K562 (cell line): ENCODE measurements around the gene PIH1D1. TPM values are rescaled to one million over a fixed set of nuclear protein-coding genes. Genes with fewer than 3 reads are reported as not detected.

Experiments used
- CCNT2 ChIP-seq: IDR thresholded peaks from 2 replicates; pipeline ENCODE4 v1.6.1; 2011; ENCODE audit warnings: borderline replicate concordance, low read depth, mild to moderate bottlenecking, moderate library complexity, mixed read lengths, low read length; ENCODE audit not compliant: insufficient read length; ENCODE audit errors: extremely low read depth
- CTBP1 ChIP-seq: fragments of 450-650 bp; IDR thresholded peaks from 2 replicates; pipeline ENCODE4 v1.6.1; 2016; ENCODE audit warnings: borderline replicate concordance
- ETS1 ChIP-seq: conservative IDR thresholded peaks from 2 replicates; pipeline ENCODE4 v1.6.1; 2011; ENCODE audit warnings: low read depth, mild to moderate bottlenecking, low read length; ENCODE audit not compliant: control insufficient read depth
- MLLT1 ChIP-seq, 2 experiments: fragments of 450-650 bp; IDR thresholded peaks; 2 replicates each; pipeline ENCODE4 v1.6.1; 2016
- NEUROD1 ChIP-seq: fragments of 150-350 bp; IDR thresholded peaks from 2 replicates; pipeline ENCODE4 v1.6.1; 2014; ENCODE audit warnings: borderline replicate concordance, low read length, low read depth; ENCODE audit not compliant: partially characterized antibody
- NFXL1 ChIP-seq: fragments of 450-650 bp; formaldehyde crosslinking; IDR thresholded peaks from 2 replicates; pipeline ENCODE4 v1.4.0; 2021; ENCODE audit warnings: mild to moderate bottlenecking
- RBM34 ChIP-seq: fragments of 200-400 bp; formaldehyde crosslinking; IDR thresholded peaks from 2 replicates; pipeline ENCODE4 v1.6.1; 2018; ENCODE audit warnings: low read length, borderline replicate concordance; ENCODE audit not compliant: insufficient read depth
- SP1 ChIP-seq: sonication (generic); formaldehyde crosslinking; IDR thresholded peaks from 2 replicates; pipeline ENCODE4 v1.8.1; 2022; ENCODE audit warnings: mild to moderate bottlenecking, missing genetic modification reagents
- SRSF1 ChIP-seq: fragments of 200-400 bp; formaldehyde crosslinking; IDR thresholded peaks from 2 replicates; pipeline ENCODE4 v1.6.1; 2017; ENCODE audit warnings: mild to moderate bottlenecking, low read depth, low read length, moderate library complexity
- STAT5A ChIP-seq: IDR thresholded peaks from 2 replicates; pipeline ENCODE4 v1.6.1; 2012; ENCODE audit warnings: low read length, inconsistent platforms, borderline replicate concordance
- ZBTB9 ChIP-seq: fragments of 450-650 bp; formaldehyde crosslinking; IDR thresholded peaks from 2 replicates; pipeline ENCODE4 v1.4.0; 2020; ENCODE audit warnings: mild to moderate bottlenecking, moderate library complexity
- ZFP36 ChIP-seq: fragments of 150-350 bp; IDR thresholded peaks from 2 replicates; pipeline ENCODE4 v1.6.1; 2018; ENCODE audit warnings: low read length, low read depth; ENCODE audit not compliant: partially characterized antibody
- ZFX ChIP-seq: sonication (generic); formaldehyde crosslinking; IDR thresholded peaks from 2 replicates; pipeline ENCODE4 v1.8.0; 2022; ENCODE audit warnings: mild to moderate bottlenecking, missing genetic modification reagents, moderate library complexity
- ZNF407 ChIP-seq: fragments of 450-650 bp; IDR thresholded peaks from 2 replicates; pipeline ENCODE4 v1.6.1; 2016; ENCODE audit warnings: low read depth
- polyA plus RNA-seq, 8 experiments: library from polyadenylated mRNA; depleted of rRNA in 4 of 8; stranded (reverse) in 5 of 8; unstranded in 3 of 8; fragments of >200 nt; fragmentation: Nextera tagmentation in 2 of 8; fragmentation: Illumina TruSeq in 1 of 8; extraction: Ambion mirVana in 2 of 8; extraction: Trizol in 1 of 8; gene quantifications; 2 replicates each; pipeline versions ENCODE4 v1.2.1 to v1.2.3, GENCODE V29; 2011 to 2014; ENCODE audit warnings: inconsistent platforms in 1 of 8, missing spikeins in 1 of 8
- total RNA-seq, 7 experiments: library from RNA; depleted of rRNA in 6 of 7; stranded (reverse); fragments of >200 nt in 6 of 7; fragmentation: Illumina TruSeq in 2 of 7; extraction: Trizol in 2 of 7; gene quantifications; 2 replicates each; pipeline versions ENCODE4 v1.2.1 to v1.2.3, GENCODE V29; 2011 to 2021; ENCODE audit warnings: low replicate concordance in 1 of 7

Gene PIH1D1
- total and polyA plus RNA-seq, 9 of the 15 experiments (the other 6 are each of a cell fraction or from before 2014, with no cell fraction given) = 26.5 to 224 (median 137) TPM

- 0 out of 2 replicates have a peak, but pooled peaks have one; percentile 28 for TF ChIP-seq ZNF407
- peak; percentile 49 for TF ChIP-seq ETS1
- TF ChIP-seq SP1 (CRISPR knock-in tag) = peak; percentile 68; the same call in 1 of the 2 replicates
- peak; percentile 87 for TF ChIP-seq CCNT2
- TF ChIP-seq ZBTB9 = peak; percentile 67; the same call in 1 of the 2 replicates
- TF ChIP-seq NEUROD1 = peak; percentile 15
- 0 out of 4 replicates have a peak, but pooled peaks of 1 of the 2 experiments have one; percentile 65 for TF ChIP-seq MLLT1 (IDR thresholded peaks at IDR 0.05)
- peak; percentile 100 for TF ChIP-seq CTBP1
- TF ChIP-seq SRSF1 = no peak
- no peak for TF ChIP-seq STAT5A
- no peak for TF ChIP-seq RBM34
- no peak; the same call in 1 of the 2 replicates for TF ChIP-seq NFXL1
- peak; percentile 7 for TF ChIP-seq ZFP36
- peak; percentile 84 for TF ChIP-seq ZFX (CRISPR knock-in tag)
Measured at GRCh38 chr19:49422407-49423070, 29.1 kb downstream of the PIH1D1 start (continued).
